Medulla oblongata (tissue), 1 donor: ENCODE results near the gene TMEM213.

Experiments
- DNase-seq: peaks from one replicate; pipeline ENCODE4 v3.0.0-alpha.2; 2015; ENCODE audit errors: extremely low spot score

TMEM213 gene

GRCh38 chr7:138875794-138876193 lies 78.0 kb downstream of the TMEM213 start:
- DNase-seq = no peak

- DNase-seq = no peak
Measured at GRCh38 chr7:138876326-138876725, 78.5 kb downstream of the TMEM213 start.

- no peak for DNase-seq
Measured at GRCh38 chr7:138878051-138878450, 80.3 kb downstream of the TMEM213 start.

GRCh38 chr7:138878856-138879255 lies 81.1 kb downstream of the TMEM213 start:
- DNase-seq = no peak

- DNase-seq = no peak
Measured at GRCh38 chr7:138879356-138879755, 81.6 kb downstream of the TMEM213 start.

- no peak for DNase-seq
Measured at GRCh38 chr7:138880881-138881578, 83.2 kb downstream of the TMEM213 start.

- no peak for DNase-seq
Measured at GRCh38 chr7:138881579-138882188, 83.9 kb downstream of the TMEM213 start.

- no peak for DNase-seq
Measured at GRCh38 chr7:138882249-138882648, 84.5 kb downstream of the TMEM213 start.

GRCh38 chr7:138885383-138886147 lies 87.8 kb downstream of the TMEM213 start:
- DNase-seq = no peak

GRCh38 chr7:138886501-138886917 lies 88.7 kb downstream of the TMEM213 start:
- peak; percentile 42 for DNase-seq

- DNase-seq = no peak
Measured at GRCh38 chr7:138887085-138887710, 89.4 kb downstream of the TMEM213 start.
